HepG2 (cell line): ENCODE data around the gene PSD4. TPM values are rescaled to one million over a fixed set of nuclear protein-coding genes. Genes with fewer than 3 reads are reported as not detected.
A peak's percentile ranks its signal among the peaks of the same experiment; 100 is the strongest.

ENCODE experiments used
- AHR ChIP-seq: IDR thresholded peaks from 2 replicates; pipeline ENCODE4 v1.6.1; 2018; ENCODE audit warnings: missing genetic modification reagents, missing compliant biosample characterization
- BCLAF1 ChIP-seq: fragments of 450-650 bp; IDR thresholded peaks from 2 replicates; pipeline ENCODE4 v1.6.1; 2017; ENCODE audit warnings: mild to moderate bottlenecking
- JUND ChIP-seq: sonication (generic); formaldehyde crosslinking; IDR thresholded peaks from 2 replicates; pipeline ENCODE4 v1.8.0; 2022; ENCODE audit warnings: mild to moderate bottlenecking, missing genetic modification reagents
- KIAA2018 ChIP-seq: sonication (generic); formaldehyde crosslinking; IDR thresholded peaks from 2 replicates; pipeline ENCODE4 v1.5.0; 2020; ENCODE audit warnings: mild to moderate bottlenecking, missing genetic modification reagents, borderline replicate concordance
- NR1H2 ChIP-seq: sonication (generic); formaldehyde crosslinking; IDR thresholded peaks from 2 replicates; pipeline ENCODE4 v1.8.1; 2022; ENCODE audit warnings: low read depth, missing genetic modification reagents, borderline replicate concordance
- ONECUT2 ChIP-seq: sonication (generic); formaldehyde crosslinking; IDR thresholded peaks from 2 replicates; pipeline ENCODE4 v1.4.0; 2020; ENCODE audit warnings: missing genetic modification reagents
- SAP130 ChIP-seq: IDR thresholded peaks from 2 replicates; pipeline ENCODE4 v1.6.1; 2016; ENCODE audit warnings: low read depth
- SETDB1 ChIP-seq: sonication (generic); formaldehyde crosslinking; IDR thresholded peaks from 2 replicates; pipeline ENCODE4 v1.5.1; 2020; ENCODE audit warnings: missing genetic modification reagents, mild to moderate bottlenecking, borderline replicate concordance
- SMARCC2 ChIP-seq: fragments of 450-650 bp; IDR thresholded peaks from 2 replicates; pipeline ENCODE4 v1.6.1; 2017; ENCODE audit warnings: antibody characterized with exemption, mild to moderate bottlenecking
- ZBTB25 ChIP-seq: IDR thresholded peaks from 2 replicates; pipeline ENCODE4 v1.6.1; 2018; ENCODE audit warnings: missing genetic modification reagents
- ZNF10 ChIP-seq: sonication (generic); formaldehyde crosslinking; IDR thresholded peaks from 2 replicates; pipeline ENCODE4 v1.4.0; 2020; ENCODE audit warnings: mild to moderate bottlenecking, low read depth, missing genetic modification reagents, borderline replicate concordance
- ZNF572 ChIP-seq: sonication (generic); formaldehyde crosslinking; IDR thresholded peaks from 2 replicates; pipeline ENCODE4 v1.5.1; 2020; ENCODE audit warnings: mild to moderate bottlenecking, missing genetic modification reagents
- polyA plus RNA-seq, 8 experiments: library from polyadenylated mRNA; depleted of rRNA in 3 of 8; stranded (reverse) in 7 of 8; unstranded in 1 of 8; fragments of >200 nt; fragmentation: Illumina TruSeq in 4 of 8; extraction: Trizol in 4 of 8; gene quantifications; 2 replicates each; pipeline versions ENCODE4 v1.2.1 to v1.2.3, GENCODE V29; 2011 to 2016; ENCODE audit warnings: low read depth in 4 of 8, missing spikeins in 1 of 8, mixed read lengths in 1 of 8; ENCODE audit not compliant: insufficient read depth in 1 of 8
- total RNA-seq, 5 experiments: library from RNA; depleted of rRNA; stranded (reverse); fragments of >200 nt; fragmentation: Illumina TruSeq; extraction: Trizol; gene quantifications; 2 replicates each; pipeline ENCODE4 v1.2.3, GENCODE V29; 2016; ENCODE audit warnings: low read depth in 1 of 5
- TF ChIP-seq, protein P1 (sequence below): sonication (generic); formaldehyde crosslinking; IDR thresholded peaks from 2 replicates; pipeline ENCODE4 v1.8.1; 2023; ENCODE audit warnings: mild to moderate bottlenecking, missing genetic modification reagents, borderline replicate concordance
- TF ChIP-seq, protein P2 (sequence below): sonication (generic); formaldehyde crosslinking; conservative IDR thresholded peaks from 2 replicates; pipeline ENCODE4 v1.4.0; 2020; ENCODE audit warnings: missing genetic modification reagents

Gene PSD4
- total and polyA plus RNA-seq, 2 of the 13 experiments (the other 11 are each of a cell fraction or from before 2014, with no cell fraction given) = 5.8 to 9.4 TPM

DNA sequence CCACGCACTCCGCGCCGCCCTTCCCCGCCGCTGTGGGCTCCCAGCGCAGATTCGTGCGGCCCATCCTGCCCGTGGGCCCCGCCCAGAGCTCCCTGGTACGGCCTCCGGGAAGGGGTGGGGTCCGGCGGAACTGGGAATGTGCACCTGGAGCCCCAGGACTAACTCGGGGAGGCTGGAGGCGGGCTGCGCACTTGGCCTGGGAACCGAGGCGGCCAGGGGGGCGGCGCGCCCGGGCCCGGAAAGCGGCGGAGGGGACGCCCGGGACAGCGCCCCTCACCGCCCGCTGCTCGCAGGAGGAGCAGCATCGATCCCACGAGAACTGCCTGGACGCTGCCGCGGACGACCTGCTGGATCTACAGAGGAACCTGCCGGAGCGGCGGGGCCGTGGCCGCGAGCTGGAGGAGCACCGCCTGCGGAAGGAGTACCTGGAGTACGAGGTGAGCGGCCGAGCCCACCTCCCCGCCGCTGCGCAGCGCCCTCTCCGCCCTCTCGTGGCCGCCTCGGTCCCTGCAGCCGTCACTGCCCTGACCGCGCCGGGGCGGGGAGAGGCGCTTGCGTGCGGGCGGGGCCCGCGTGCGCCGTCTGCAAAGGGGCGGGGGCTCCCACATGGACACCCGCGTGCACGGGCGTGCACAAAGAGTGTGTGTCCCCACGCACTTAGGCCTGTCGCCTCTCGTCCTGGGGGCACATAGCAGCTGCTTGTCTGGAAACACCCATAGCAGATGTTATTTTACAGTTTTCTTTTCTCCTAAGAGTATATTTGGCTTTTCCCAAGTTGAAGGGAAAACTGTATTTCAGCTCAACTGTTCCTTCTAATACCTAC, 25.2 kb downstream of the PSD4 start (continued):
- peak; percentile 70 for TF ChIP-seq AHR (CRISPR knock-in tag)
- TF ChIP-seq SAP130 = peak; percentile 62
- no peak for TF ChIP-seq KIAA2018 (CRISPR knock-in tag)
- no peak for TF ChIP-seq BCLAF1
- peak; percentile 83; the same call in 1 of the 2 replicates for TF ChIP-seq ZBTB25
- TF ChIP-seq ZNF10 (CRISPR knock-in tag) = no peak
- no peak for TF ChIP-seq SMARCC2
- TF ChIP-seq, protein P1, sequence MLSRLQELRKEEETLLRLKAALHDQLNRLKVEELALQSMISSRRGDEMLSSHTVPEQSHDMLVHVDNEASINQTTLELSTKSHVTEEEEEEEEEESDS (CRISPR knock-in tag) = no peak; the same call in 1 of the 2 replicates
- no peak for TF ChIP-seq JUND (CRISPR knock-in tag)
- TF ChIP-seq, protein P2, sequence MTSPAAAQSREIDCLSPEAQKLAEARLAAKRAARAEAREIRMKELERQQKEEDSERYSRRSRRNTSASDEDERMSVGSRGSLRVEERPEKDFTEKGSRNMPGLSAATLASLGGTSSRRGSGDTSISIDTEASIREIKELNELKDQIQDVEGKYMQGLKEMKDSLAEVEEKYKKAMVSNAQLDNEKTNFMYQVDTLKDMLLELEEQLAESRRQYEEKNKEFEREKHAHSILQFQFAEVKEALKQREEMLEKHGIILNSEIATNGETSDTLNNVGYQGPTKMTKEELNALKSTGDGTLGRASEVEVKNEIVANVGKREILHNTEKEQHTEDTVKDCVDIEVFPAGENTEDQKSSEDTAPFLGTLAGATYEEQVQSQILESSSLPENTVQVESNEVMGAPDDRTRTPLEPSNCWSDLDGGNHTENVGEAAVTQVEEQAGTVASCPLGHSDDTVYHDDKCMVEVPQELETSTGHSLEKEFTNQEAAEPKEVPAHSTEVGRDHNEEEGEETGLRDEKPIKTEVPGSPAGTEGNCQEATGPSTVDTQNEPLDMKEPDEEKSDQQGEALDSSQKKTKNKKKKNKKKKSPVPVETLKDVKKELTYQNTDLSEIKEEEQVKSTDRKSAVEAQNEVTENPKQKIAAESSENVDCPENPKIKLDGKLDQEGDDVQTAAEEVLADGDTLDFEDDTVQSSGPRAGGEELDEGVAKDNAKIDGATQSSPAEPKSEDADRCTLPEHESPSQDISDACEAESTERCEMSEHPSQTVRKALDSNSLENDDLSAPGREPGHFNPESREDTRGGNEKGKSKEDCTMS (CRISPR knock-in tag) = no peak
- TF ChIP-seq SETDB1 (CRISPR knock-in tag) = no peak
- TF ChIP-seq NR1H2 = no peak
- no peak for TF ChIP-seq ZNF572
- TF ChIP-seq ONECUT2 (CRISPR knock-in tag) = no peak
